H9 (cell line): ENCODE results near the gene GADD45GIP1. TPM values are rescaled to one million over a fixed set of nuclear protein-coding genes. Genes with fewer than 3 reads are reported as not detected.

Experiments used
- DNase-seq: peaks from one replicate; pipeline ENCODE4 v3.0.0-alpha.2; 2017
- H2AFZ ChIP-seq: one replicate; pipeline ENCODE4 v1.6.1; 2013; ENCODE audit warnings: mild to moderate bottlenecking, low read length, control low read depth, moderate library complexity
- H2AK5ac ChIP-seq: 2 replicates; pipeline ENCODE4 v1.6.1; 2013; ENCODE audit warnings: low read length, control low read depth, mixed read lengths; ENCODE audit not compliant: insufficient read length
- H2BK120ac ChIP-seq: one replicate; pipeline ENCODE4 v1.6.1; 2013; ENCODE audit warnings: low read depth, mild to moderate bottlenecking, low read length, control low read depth, inconsistent platforms; ENCODE audit not compliant: poor library complexity, severe bottlenecking
- H2BK12ac ChIP-seq: 2 replicates; pipeline ENCODE4 v1.6.1; 2013; ENCODE audit warnings: low read length, control low read depth, mixed read lengths, low read depth; ENCODE audit not compliant: insufficient read length
- H2BK15ac ChIP-seq: 2 replicates; pipeline ENCODE4 v1.6.1; 2013; ENCODE audit warnings: low read depth, low read length, control low read depth
- H2BK20ac ChIP-seq: one replicate; pipeline ENCODE4 v1.6.1; 2013; ENCODE audit warnings: low read depth, mild to moderate bottlenecking, low read length, control low read depth, inconsistent platforms; ENCODE audit not compliant: poor library complexity, severe bottlenecking
- H2BK5ac ChIP-seq: 2 replicates; pipeline ENCODE4 v1.6.1; 2013; ENCODE audit warnings: low read length, control low read depth, mixed read lengths; ENCODE audit not compliant: insufficient read length
- H3K14ac ChIP-seq: 2 replicates; pipeline ENCODE4 v1.6.1; 2013; ENCODE audit warnings: low read length, control low read depth; ENCODE audit not compliant: insufficient read depth
- H3K18ac ChIP-seq: 2 replicates; pipeline ENCODE4 v1.6.1; 2013; ENCODE audit warnings: low read depth, mild to moderate bottlenecking, mixed read lengths, low read length, control low read depth; ENCODE audit not compliant: insufficient read length
- H3K23ac ChIP-seq: 2 replicates; pipeline ENCODE4 v1.6.1; 2013; ENCODE audit warnings: low read length, control low read depth, mixed read lengths, low read depth; ENCODE audit not compliant: insufficient read length
- H3K23me2 ChIP-seq: 2 replicates; pipeline ENCODE4 v1.6.1; 2013; ENCODE audit warnings: low read depth, mild to moderate bottlenecking, mixed read lengths, low read length, control low read depth; ENCODE audit not compliant: insufficient read length, poor library complexity, severe bottlenecking
- H3K27ac ChIP-seq: 2 replicates; pipeline ENCODE4 v1.5.1; 2013; ENCODE audit warnings: low read length, control low read depth, mixed read lengths, low read depth; ENCODE audit not compliant: insufficient read length
- H3K27me3 ChIP-seq: 2 replicates; pipeline ENCODE4 v1.6.1; 2013; ENCODE audit warnings: low read length, control low read depth, inconsistent platforms; ENCODE audit not compliant: insufficient read depth
- H3K4ac ChIP-seq: 2 replicates; pipeline ENCODE4 v1.6.1; 2013; ENCODE audit warnings: low read depth, mild to moderate bottlenecking, control low read depth, inconsistent platforms, low read length, moderate library complexity
- H3K4me1 ChIP-seq: 2 replicates; pipeline ENCODE4 v1.6.1; 2013; ENCODE audit warnings: low read length, control low read depth, inconsistent platforms; ENCODE audit not compliant: insufficient read depth
- H3K4me2 ChIP-seq: 2 replicates; pipeline ENCODE4 v1.6.1; 2013; ENCODE audit warnings: low read length, control low read depth, mixed read lengths; ENCODE audit not compliant: insufficient read length, insufficient read depth
- H3K56ac ChIP-seq: 2 replicates; pipeline ENCODE4 v1.6.1; 2013; ENCODE audit warnings: low read depth, mild to moderate bottlenecking, mixed read lengths, low read length, control low read depth; ENCODE audit not compliant: insufficient read length
- H3K79me1 ChIP-seq: 2 replicates; pipeline ENCODE4 v1.6.1; 2013; ENCODE audit warnings: low read depth, mild to moderate bottlenecking, moderate library complexity, low read length, control low read depth, inconsistent platforms; ENCODE audit not compliant: insufficient read depth, poor library complexity, severe bottlenecking
- H3K79me2 ChIP-seq: 2 replicates; pipeline ENCODE4 v1.6.1; 2013; ENCODE audit warnings: low read length, control low read depth, inconsistent platforms; ENCODE audit not compliant: insufficient read depth
- H3K9ac ChIP-seq: 2 replicates; pipeline ENCODE4 v1.6.1; 2013; ENCODE audit warnings: low read length, control low read depth, mixed read lengths; ENCODE audit not compliant: insufficient read length; ENCODE audit errors: extremely low read depth
- H3K9me3 ChIP-seq: one replicate; pipeline ENCODE4 v1.6.1; 2013; ENCODE audit warnings: low read depth, low read length, inconsistent platforms; ENCODE audit not compliant: control insufficient read depth
- H3T11ph ChIP-seq: one replicate; pipeline ENCODE4 v1.6.1; 2013; ENCODE audit warnings: mild to moderate bottlenecking, low read length, control low read depth, inconsistent platforms
- H4K20me1 ChIP-seq: one replicate; pipeline ENCODE4 v1.6.1; 2013; ENCODE audit not compliant: control insufficient read depth, insufficient read length, insufficient read depth
- H4K5ac ChIP-seq: 2 replicates; pipeline ENCODE4 v1.6.1; 2013; ENCODE audit warnings: low read depth, mild to moderate bottlenecking, mixed read lengths, low read length, control low read depth; ENCODE audit not compliant: insufficient read length
- H4K8ac ChIP-seq: replicated peaks from 2 replicates; pipeline ENCODE4 v1.6.1; 2013; ENCODE audit warnings: low read length, control low read depth, mixed read lengths, low read depth; ENCODE audit not compliant: insufficient read length
- H4K91ac ChIP-seq: 2 replicates; pipeline ENCODE4 v1.6.1; 2013; ENCODE audit warnings: low read depth, mild to moderate bottlenecking, moderate library complexity, mixed read lengths, low read length, control low read depth; ENCODE audit not compliant: insufficient read length
- H3K27ac Mint-ChIP-seq, 3 experiments: 2 replicates in 2 of 3; 3 replicates in 1 of 3; pipeline ENCODE4 v1.8.0; 2020 to 2021; ENCODE audit warnings: mixed read lengths in 3 of 3, mild to moderate bottlenecking in 1 of 3, moderate library complexity in 1 of 3
- H3K27me3 Mint-ChIP-seq: 2 replicates; pipeline ENCODE4 v1.8.0; 2021; ENCODE audit warnings: low read depth, mild to moderate bottlenecking, moderate library complexity, mixed read lengths
- H3K36me3 Mint-ChIP-seq, 3 experiments: 2 replicates in 2 of 3; 3 replicates in 1 of 3; pipeline ENCODE4 v1.8.0; 2020 to 2021; ENCODE audit warnings: low read depth in 3 of 3, mixed read lengths in 3 of 3; ENCODE audit not compliant: insufficient read depth in 1 of 3
- H3K4me1 Mint-ChIP-seq, 2 experiments: 2 replicates each; pipeline ENCODE4 v1.8.0; 2020; ENCODE audit warnings: mixed read lengths in 2 of 2
- H3K4me3 Mint-ChIP-seq, 2 experiments: 2 replicates in 1 of 2; 3 replicates in 1 of 2; pipeline ENCODE4 v1.8.0; 2020 to 2021; ENCODE audit warnings: mild to moderate bottlenecking in 2 of 2, mixed read lengths in 2 of 2, moderate library complexity in 1 of 2
- H3K9me3 Mint-ChIP-seq, 2 experiments: 2 replicates in 1 of 2; 3 replicates in 1 of 2; pipeline ENCODE4 v1.8.0; 2020; ENCODE audit warnings: mild to moderate bottlenecking in 2 of 2, mixed read lengths in 2 of 2, moderate library complexity in 1 of 2
- CTCF ChIP-seq: fragments of 200-600 bp; sonication (generic); conservative IDR thresholded peaks from 3 replicates; pipeline ENCODE4 v1.8.0; 2021; ENCODE audit warnings: antibody characterized with exemption, mild to moderate bottlenecking
- WGBS: extraction: QIAGEN DNeasy Blood & Tissue Kit; methylation state at CpG from one replicate; pipeline ENCODE4 v1.1.7; 2013; ENCODE audit warnings: missing lambda C conversion rate, low lambda C conversion rate, mixed read lengths; ENCODE audit not compliant: insufficient read length; ENCODE audit errors: extremely low coverage; 5-methylcytosine and 5-hydroxymethylcytosine counted together
- total RNA-seq: library from RNA; stranded (reverse); gene quantifications from 2 replicates; pipeline ENCODE4 v1.2.1, GENCODE V29; 2021

Gene GADD45GIP1
- total RNA-seq, 1 experiment from 2014 or later = 44.5 TPM

GRCh38 chr19:12946731-12947496 is 10.1 kb downstream of the GADD45GIP1 start:
- no peak overlapping the region for H2BK15ac ChIP-seq
- no peaks in the 10 kb centered on the region for H3K4me1 ChIP-seq
- Mint-ChIP-seq H3K27ac (peak overlapping the region; percentile 81 to 98 (median 93); a peak in 6 of 7 replicates), H3K4me3 (peak overlapping the region; percentile 79 to 90), H3K27me3 (no peaks in the 10 kb centered on the region), H3K36me3 (peaks cover 56 to 83% (median 75%) of the 10 kb centered on the region in 3 experiments), H3K9me3 (0 out of 5 replicates have a peak, but pooled peaks cover 0 to 3% of the 10 kb centered on the region in 2 experiments), H3K4me1 (peaks cover 10 to 22% of the 10 kb centered on the region in 2 experiments)
- H3K23me2 ChIP-seq = no peaks in the 10 kb centered on the region
- peak overlapping the region; percentile 97 for H3K9ac ChIP-seq
- no peak for DNase-seq
- H4K8ac ChIP-seq = no peak overlapping the region
- no peaks in the 10 kb centered on the region; the same call in 1 of the 2 replicates for H3K79me2 ChIP-seq
- WGBS = no CpG with 5 or more reads among the region's 14 CpGs
- peak overlapping the region; percentile 96 for H3K4me2 ChIP-seq
- H4K5ac ChIP-seq = no peak overlapping the region
- no peak overlapping the region for H3K18ac ChIP-seq
- no peak overlapping the region for H3T11ph ChIP-seq
- H3K23ac ChIP-seq = no peak overlapping the region
- H4K91ac ChIP-seq = no peak overlapping the region
- H2BK5ac ChIP-seq = no peak overlapping the region
- H2AFZ ChIP-seq = no peak overlapping the region
- no peak overlapping the region for H3K14ac ChIP-seq
- no peak overlapping the region for H2BK12ac ChIP-seq
- no peak overlapping the region for H3K4ac ChIP-seq
- TF ChIP-seq CTCF = no peak
- H2AK5ac ChIP-seq = no peak overlapping the region
- H3K27ac ChIP-seq = peak overlapping the region; percentile 42
- H2BK120ac ChIP-seq = no peak overlapping the region
- no peak overlapping the region for H3K56ac ChIP-seq
- H3K9me3 ChIP-seq = no peaks in the 10 kb centered on the region
- H3K27me3 ChIP-seq = no peaks in the 10 kb centered on the region
- no peaks in the 10 kb centered on the region for H4K20me1 ChIP-seq
- H2BK20ac ChIP-seq = no peak overlapping the region
- H3K79me1 ChIP-seq = no peaks in the 10 kb centered on the region
